ENCODE measurements around the gene ZNF512.

Gene ZNF512

DNA sequence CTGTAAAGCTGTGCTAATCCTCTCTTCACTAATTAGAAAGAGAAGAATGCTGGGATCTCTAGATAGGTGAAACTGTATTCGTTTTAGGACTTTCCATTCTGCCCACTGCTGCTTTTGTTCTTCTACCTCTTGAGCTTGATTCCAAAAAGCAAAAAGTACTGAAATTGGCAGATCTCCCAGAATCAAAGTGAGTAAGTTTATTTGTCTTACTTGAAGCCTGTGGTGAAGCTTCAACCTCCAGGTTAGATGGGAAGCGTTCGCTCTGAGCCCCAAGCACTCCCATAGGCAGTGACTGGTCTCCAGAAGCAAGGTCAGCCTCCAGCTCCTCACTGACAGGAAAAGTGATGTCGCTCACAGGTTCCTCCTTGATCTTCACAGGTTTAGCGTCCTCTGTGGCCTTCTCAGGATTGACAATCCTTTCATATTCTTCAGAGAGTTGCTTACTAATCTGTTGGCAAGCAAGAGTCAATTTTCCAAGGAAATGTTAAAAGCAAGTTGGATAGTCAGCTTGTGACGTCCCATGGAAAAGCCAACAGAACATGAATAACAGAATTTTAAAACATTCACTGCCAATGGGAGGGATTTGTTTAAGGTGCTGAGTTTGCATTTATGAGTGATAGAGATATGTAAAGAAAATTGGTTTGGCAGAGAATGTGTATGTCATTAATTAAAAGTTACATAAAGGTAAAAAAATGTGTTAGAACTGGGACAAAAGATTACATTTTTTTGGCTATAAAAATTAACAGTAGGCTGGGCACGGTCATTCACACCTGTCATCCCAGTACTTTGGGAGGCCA, 72.5 kb downstream of the ZNF512 start:
- no peak overlapping the region for H3K27ac ChIP-seq
- no peak for TF ChIP-seq ZFX (IDR thresholded peaks at IDR 0.05; ENCODE audit: borderline replicate concordance)
- TF ChIP-seq, protein P1, sequence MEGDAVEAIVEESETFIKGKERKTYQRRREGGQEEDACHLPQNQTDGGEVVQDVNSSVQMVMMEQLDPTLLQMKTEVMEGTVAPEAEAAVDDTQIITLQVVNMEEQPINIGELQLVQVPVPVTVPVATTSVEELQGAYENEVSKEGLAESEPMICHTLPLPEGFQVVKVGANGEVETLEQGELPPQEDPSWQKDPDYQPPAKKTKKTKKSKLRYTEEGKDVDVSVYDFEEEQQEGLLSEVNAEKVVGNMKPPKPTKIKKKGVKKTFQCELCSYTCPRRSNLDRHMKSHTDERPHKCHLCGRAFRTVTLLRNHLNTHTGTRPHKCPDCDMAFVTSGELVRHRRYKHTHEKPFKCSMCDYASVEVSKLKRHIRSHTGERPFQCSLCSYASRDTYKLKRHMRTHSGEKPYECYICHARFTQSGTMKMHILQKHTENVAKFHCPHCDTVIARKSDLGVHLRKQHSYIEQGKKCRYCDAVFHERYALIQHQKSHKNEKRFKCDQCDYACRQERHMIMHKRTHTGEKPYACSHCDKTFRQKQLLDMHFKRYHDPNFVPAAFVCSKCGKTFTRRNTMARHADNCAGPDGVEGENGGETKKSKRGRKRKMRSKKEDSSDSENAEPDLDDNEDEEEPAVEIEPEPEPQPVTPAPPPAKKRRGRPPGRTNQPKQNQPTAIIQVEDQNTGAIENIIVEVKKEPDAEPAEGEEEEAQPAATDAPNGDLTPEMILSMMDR (IDR thresholded peaks at IDR 0.05), result no peak

DNA sequence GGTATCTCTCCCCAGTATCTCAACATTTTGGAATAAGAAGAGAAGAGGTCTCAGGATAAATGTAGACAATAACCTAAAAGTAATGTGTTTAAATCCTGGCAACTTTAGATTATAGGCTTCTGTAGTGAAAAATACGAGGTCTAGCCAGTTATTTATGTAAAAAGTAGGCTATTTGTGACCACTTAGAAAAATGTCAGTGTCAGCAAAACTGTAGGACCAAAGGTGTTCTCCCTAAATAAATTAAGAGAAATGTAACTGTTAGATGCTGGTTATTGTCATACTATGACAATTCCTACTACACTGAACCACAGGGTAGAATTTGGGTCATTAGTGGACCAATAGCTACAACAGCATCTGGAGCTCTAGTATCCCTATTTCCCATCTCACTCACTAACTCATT, 78.5 kb downstream of the ZNF512 start:
- TF ChIP-seq ZFX (IDR thresholded peaks at IDR 0.05; ENCODE audit: borderline replicate concordance), result no peak
- TF ChIP-seq, protein P1 (IDR thresholded peaks at IDR 0.05), result no peak
- H3K27ac ChIP-seq, result no peak overlapping the region

DNA sequence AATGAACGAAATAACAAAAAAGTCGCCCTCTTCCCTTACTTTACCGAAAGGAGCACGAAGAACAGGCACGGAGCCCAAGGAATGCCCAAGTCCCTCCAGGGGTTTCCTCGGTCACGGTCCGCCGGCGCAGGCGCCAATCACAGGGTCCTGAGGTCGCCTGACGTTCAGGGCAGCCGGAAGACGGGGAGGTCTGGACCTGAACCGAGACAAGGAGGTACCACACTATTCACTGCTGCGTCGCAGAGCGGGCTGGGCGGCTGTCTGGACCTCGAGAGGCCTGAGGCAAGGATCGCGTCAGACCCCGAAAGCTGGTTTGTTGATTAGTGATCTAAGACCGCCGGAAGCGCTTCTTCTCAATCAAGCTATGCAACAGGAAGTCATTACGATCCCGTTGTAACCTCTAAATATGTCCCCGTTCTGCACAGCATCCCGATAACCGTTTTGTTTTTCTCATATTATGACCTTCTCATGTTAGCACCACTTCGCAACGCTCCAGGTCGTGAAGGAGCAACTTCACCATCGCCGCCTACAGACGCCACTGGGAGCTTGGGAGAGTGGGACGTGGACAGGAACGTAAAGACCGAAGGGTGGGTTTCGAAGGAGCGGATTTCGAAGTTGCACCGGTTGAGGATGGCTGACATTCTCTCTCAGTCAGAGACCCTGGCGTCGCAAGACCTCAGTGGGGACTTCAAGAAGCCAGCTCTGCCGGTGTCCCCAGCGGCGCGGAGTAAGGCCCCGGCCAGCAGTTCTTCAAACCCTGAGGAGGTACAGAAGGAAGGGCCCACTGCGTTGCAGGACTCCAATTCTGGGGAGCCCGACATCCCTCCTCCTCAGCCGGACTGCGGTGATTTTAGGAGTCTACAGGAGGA, 80.7 kb downstream of the ZNF512 start, which contains the start of the genes SLC4A1AP and SUPT7L:
SLC4A1AP (plus strand) TSS at position 605 of the 869 bp plus-strand sequence; CDS start at position 631, 26 bp downstream.
SUPT7L (minus strand) TSS at position 330 of the 869 bp plus-strand sequence. CDS start 1,422 bp downstream, outside the sequence.
- TF ChIP-seq, protein P1 (IDR thresholded peaks at IDR 0.05), result no peak
- TF ChIP-seq ZFX (IDR thresholded peaks at IDR 0.05; ENCODE audit: borderline replicate concordance), result no peak

DNA sequence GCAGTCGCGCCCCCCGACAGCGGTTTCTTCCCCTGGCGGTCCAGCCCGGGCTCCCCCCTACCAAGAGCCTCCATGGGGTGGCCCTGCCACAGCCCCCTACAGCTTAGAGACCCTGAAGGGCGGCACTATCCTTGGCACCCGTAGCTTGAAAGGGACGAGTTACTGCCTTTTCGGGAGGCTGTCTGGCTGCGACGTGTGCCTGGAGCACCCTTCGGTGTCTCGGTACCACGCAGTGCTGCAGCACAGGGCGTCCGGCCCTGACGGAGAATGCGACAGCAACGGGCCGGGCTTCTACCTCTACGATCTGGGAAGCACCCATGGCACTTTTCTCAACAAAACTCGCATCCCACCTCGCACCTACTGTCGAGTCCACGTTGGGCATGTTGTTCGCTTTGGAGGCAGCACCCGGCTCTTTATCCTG, 81.3 kb downstream of the ZNF512 start:
- peak overlapping the region; percentile 88 for H3K27ac ChIP-seq
- TF ChIP-seq ZFX (IDR thresholded peaks at IDR 0.05; ENCODE audit: borderline replicate concordance), result no peak
- TF ChIP-seq, protein P1 (IDR thresholded peaks at IDR 0.05), result no peak

More for the DNA sequence above, 80.7 kb downstream of the ZNF512 start, which contains the start of the genes SLC4A1AP and SUPT7L:
- H3K27ac ChIP-seq, result peak within 1 kb of the TSS; percentile 88

DNA sequence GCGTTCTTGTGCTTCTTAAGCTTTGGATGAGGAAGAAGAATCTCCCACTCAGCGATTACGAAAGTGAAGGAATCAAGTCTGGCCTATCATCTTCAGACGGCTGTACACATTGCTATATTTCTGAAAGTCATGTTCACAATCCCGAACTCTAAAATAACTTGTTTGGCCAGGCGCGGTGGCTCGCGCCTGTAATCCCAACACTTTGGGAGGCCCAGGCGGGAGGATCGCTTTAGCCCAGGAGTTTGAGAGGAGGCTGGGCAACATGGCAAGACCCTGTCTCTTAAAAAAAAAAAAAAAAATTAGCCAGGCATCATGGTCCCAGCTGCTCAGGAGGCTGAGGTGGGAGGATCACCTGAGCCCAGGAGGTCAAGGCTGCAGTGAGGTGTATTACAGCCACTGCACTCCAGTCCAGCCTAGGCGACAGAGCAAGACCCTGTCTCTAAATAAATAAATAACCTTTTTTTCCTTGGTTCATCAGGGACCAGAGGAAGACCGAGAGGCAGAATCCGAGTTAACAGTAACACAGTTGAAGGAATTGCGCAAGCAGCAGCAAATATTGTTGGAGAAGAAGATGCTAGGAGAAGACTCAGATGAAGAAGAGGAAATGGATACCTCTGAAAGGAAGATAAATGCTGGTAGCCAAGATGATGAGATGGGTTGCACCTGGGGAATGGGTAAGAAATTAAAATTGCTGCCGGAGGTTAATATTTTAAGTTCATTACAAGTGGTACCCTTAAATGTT, 82.0 kb downstream of the ZNF512 start:
- TF ChIP-seq, protein P1 (IDR thresholded peaks at IDR 0.05), result no peak
- TF ChIP-seq ZFX (IDR thresholded peaks at IDR 0.05; ENCODE audit: borderline replicate concordance), result no peak
- H3K27ac ChIP-seq, result no peak overlapping the region; the same call in 1 of the 2 replicates

DNA sequence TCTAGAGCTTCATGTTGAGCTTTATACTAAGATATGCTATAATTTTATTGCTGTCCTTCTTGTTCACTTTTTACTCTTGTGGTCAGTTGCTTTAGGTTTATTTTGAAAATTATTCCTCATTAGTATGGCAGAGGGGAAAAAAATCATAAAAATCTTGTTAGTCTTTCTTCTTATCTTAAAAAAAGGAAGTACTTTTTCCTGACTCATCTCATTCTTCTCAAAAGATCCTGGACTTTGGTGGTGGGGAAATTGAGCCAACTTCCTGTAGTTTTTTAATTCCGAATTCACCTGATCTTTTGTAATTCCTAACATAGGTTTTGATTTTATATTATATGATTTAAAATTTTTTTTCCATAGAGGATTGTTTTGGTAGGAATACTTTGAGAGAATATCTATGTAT, 84.6 kb downstream of the ZNF512 start:
- no peak for TF ChIP-seq ZFX (IDR thresholded peaks at IDR 0.05; ENCODE audit: borderline replicate concordance)
- TF ChIP-seq, protein P1 (IDR thresholded peaks at IDR 0.05), result no peak
- H3K27ac ChIP-seq, result no peak overlapping the region

Measured in 22Rv1 (cell line).